GM21825 (cell line): Measurements from ENCODE around the gene CORO2A.
A peak's percentile ranks its signal among the peaks of the same experiment; 100 is the strongest.

ENCODE experiments used
- ATAC-seq: cut with Tn5 transposase; IDR thresholded peaks from one replicate; pipeline ENCODE4 v1.9.1; 2021; ENCODE audit warnings: mild to moderate bottlenecking, moderate library complexity; ENCODE audit not compliant: unreplicated experiment

Gene CORO2A

GRCh38 chr9:98193336-98193944, 1.0 kb upstream of the CORO2A start:
- ATAC-seq: no peak

- ATAC-seq: peak; percentile 4
Measured at GRCh38 chr9:98191671-98192502, 550 bp downstream of the CORO2A start.

GRCh38 chr9:98191181-98191608, 1.2 kb downstream of the CORO2A start:
- no peak for ATAC-seq

GRCh38 chr9:98190757-98191105, 1.7 kb downstream of the CORO2A start:
- ATAC-seq: no peak

GRCh38 chr9:98189412-98189811, 3.0 kb downstream of the CORO2A start:
- ATAC-seq: no peak

GRCh38 chr9:98187926-98188325, 4.5 kb downstream of the CORO2A start:
- no peak for ATAC-seq

GRCh38 chr9:98186236-98186635, 6.2 kb downstream of the CORO2A start:
- ATAC-seq: no peak

GRCh38 chr9:98185611-98186171, 6.7 kb downstream of the CORO2A start:
- ATAC-seq: no peak

GRCh38 chr9:98185021-98185567, 7.3 kb downstream of the CORO2A start:
- ATAC-seq: no peak

- no peak for ATAC-seq
Measured at GRCh38 chr9:98184326-98184725, 8.1 kb downstream of the CORO2A start.

GRCh38 chr9:98182889-98183599, 9.4 kb downstream of the CORO2A start:
- no peak for ATAC-seq

GRCh38 chr9:98182069-98182820, 10.2 kb downstream of the CORO2A start:
- no peak for ATAC-seq

- ATAC-seq: no peak
Measured at GRCh38 chr9:98181746-98182068, 10.7 kb downstream of the CORO2A start.

- ATAC-seq: no peak
Measured at GRCh38 chr9:98180996-98181395, 11.4 kb downstream of the CORO2A start.

- ATAC-seq: no peak
Measured at GRCh38 chr9:98178874-98179850, 13.3 kb downstream of the CORO2A start.

GRCh38 chr9:98176391-98177259, 15.8 kb downstream of the CORO2A start:
- no peak for ATAC-seq

GRCh38 chr9:98175762-98176161, 16.7 kb downstream of the CORO2A start:
- no peak for ATAC-seq

- no peak for ATAC-seq
Measured at GRCh38 chr9:98175028-98175569, 17.3 kb downstream of the CORO2A start.
